NCI-H2196 (cell line): ENCODE results near the gene WWP2.
"Not testable (repeated sequence)": the region's sequence is repeated elsewhere in the genome, so short reads cannot be mapped to it uniquely, and the experiment has no call there.

Experiments
- DNase-seq: peaks from one replicate; lab custom pipeline; 2025; ENCODE audit not compliant: unreplicated experiment; lab: John Stamatoyannopoulos, UW

The WWP2 gene

GRCh38 chr16:69761983-69762813 lies at the start of gene WWP2:
WWP2 (plus strand) TSS chr16:69762332; CDS start chr16:69787011, 24,679 bp downstream.
- DNase-seq: peak; percentile 77

DNA sequence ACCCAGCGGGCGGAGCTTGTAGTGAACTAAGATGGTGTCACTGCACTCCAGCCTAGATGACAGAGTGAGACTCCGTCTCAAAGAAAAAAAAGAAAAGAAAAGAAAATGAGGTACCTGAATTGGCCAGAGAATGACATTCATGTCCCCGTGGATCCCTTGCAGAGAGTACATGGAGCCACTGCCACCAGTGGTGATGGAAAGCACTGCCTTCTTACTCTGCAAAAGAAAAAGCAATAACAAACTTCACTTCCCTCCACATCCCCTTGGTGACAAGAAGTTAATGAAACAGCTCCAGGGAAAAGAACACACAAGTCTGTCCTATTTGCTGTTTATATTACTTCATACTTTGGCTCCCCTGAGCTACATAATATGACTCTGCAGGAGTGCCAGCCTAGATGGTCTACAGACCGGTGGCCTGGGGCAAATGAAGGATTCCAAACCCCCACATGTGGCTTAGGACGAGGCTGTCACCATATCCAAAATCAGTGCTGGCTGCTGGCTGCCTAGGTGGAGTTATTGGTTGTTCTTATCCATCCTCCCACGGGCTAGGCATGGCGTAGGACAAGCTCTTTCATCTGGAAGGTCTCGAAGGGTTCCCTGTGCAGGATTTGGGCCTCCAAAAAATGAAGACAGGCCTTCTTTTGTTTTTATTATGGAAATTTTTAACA lies 49.1 kb upstream of the WWP2 start:
- DNase-seq: no peak

- DNase-seq: no peak
Measured at GRCh38 chr16:69717066-69717465, 45.1 kb upstream of the WWP2 start.

DNA sequence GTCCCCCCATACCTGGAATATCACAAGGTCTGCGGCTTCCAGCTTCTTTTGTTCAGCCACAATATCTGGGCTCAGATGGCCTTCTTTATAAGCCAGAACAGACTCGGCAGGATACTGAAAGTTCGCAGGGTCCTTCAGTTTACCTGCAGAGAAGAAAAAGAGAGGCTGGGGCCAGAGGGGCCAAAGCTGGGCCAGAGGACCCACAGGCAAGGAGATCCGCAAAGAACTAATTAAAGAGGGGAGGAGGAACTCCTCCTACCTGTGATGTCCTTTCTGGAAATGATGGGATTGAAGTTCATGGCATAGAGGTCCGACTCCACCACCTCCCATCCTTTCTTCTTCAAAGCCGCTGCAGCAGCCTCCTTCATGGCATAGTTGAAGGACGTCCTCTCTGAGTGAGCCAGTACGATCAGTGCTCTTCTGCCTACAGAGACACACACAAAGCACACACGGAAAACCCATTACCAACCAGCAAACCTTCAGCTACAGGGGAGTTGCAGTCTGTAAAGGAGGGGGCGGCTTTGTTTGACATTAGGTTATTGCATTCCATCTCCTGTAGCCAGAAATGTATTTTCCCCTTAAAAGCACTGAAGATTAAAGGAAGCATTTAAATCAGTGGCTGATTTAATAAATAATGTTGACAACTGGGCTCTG lies 43.9 kb upstream of the WWP2 start:
- no peak for DNase-seq

GRCh38 chr16:69720822-69721430 lies 41.2 kb upstream of the WWP2 start:
- DNase-seq: no peak

- DNase-seq: no peak
Measured at GRCh38 chr16:69721441-69721957, 40.6 kb upstream of the WWP2 start.

DNA sequence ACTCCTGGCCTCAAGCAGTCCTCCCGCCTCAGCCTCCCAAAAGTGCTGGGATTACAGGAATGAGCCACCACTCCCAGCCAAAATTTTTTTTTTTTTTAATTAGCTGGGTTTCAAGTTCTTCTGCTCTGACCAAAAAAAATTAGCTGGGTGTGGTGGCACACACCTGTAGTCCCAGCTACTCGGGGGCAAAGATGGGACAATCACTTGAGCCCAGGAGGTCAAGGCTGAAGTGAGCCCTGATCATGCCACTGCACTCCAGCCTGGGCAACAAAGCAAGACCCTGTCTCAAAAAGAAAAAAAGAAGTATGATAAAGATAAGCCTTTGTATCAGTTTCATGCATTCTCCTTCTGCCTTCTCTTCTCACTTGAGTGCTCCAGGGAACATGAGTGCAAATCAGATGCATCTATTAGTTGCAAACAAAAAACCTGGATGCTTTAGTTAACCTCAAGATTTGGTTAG lies 37.7 kb upstream of the WWP2 start:
- DNase-seq: no peak

GRCh38 chr16:69724981-69725479 lies 37.1 kb upstream of the WWP2 start:
- DNase-seq: no peak

- DNase-seq: no peak
Measured at GRCh38 chr16:69725480-69726312, 36.4 kb upstream of the WWP2 start.

- peak; percentile 79 for DNase-seq
Measured at GRCh38 chr16:69726313-69727060, 35.6 kb upstream of the WWP2 start, which contains the start of gene NQO1. NQO1 (minus strand) TSS chr16:69726560; CDS start chr16:69726439, 121 bp downstream.

DNA sequence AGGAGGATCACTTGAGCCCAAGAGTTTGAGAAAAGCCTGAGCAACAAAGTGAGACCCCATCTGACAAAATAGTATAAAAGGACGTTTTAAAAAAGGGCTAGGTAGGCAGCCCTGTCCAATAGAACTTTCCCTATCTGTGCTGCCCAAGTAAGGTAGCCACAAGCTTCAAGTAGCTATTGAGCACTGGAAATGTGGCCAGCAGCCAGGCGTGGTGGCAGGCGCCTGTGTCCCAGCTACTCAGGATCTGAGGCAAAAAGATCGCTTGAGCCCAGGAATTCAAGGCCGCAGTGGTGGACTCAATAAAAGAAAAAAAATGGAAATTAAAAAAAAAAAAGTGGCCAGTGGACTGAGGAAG lies 34.2 kb upstream of the WWP2 start:
- DNase-seq: peak; percentile 8

DNA sequence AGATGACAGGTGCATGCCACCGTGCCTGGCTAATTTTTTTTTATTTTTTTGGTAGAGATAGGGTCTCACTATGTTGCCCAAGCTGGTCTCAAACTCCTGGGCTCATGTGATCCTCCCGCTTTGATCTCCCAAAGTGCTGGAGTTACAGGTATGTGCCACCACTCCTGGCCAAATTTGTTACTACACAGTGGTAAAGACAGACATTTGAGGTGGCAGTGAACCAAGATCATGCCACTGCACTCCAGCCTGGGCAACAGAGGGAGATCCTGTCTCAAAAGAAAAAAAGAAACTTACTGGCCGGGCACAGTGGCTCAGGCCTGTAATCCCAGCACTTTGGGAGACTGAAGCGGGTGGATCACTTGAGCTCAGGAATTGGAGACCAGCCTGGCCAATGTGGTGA lies 33.1 kb upstream of the WWP2 start:
- DNase-seq: not testable (repeated sequence)

- not testable (repeated sequence) for DNase-seq
Measured at GRCh38 chr16:69731280-69731679, 30.9 kb upstream of the WWP2 start.

DNA sequence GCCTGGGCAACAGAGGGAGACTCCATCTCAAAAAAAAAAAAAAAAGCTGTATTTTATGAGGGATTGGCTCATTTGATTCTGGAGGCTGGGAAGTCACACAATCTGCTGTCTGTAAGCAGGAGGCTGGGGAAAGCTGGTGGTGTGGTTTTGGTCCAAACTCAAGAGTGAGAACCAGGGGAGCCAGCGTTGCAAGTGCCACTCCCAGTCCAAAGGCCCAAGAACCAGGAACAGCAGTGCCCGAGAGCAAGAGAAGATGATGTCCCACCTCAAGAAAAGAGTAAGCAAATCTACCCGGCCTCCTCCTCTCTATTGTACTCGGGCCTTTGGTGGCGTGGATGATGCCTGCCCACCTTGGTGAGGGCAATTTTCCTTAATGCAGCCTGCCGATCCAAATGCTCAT lies 30.0 kb upstream of the WWP2 start:
- DNase-seq: no peak

- no peak for DNase-seq
Measured at GRCh38 chr16:69741519-69741918, 20.6 kb upstream of the WWP2 start.

DNA sequence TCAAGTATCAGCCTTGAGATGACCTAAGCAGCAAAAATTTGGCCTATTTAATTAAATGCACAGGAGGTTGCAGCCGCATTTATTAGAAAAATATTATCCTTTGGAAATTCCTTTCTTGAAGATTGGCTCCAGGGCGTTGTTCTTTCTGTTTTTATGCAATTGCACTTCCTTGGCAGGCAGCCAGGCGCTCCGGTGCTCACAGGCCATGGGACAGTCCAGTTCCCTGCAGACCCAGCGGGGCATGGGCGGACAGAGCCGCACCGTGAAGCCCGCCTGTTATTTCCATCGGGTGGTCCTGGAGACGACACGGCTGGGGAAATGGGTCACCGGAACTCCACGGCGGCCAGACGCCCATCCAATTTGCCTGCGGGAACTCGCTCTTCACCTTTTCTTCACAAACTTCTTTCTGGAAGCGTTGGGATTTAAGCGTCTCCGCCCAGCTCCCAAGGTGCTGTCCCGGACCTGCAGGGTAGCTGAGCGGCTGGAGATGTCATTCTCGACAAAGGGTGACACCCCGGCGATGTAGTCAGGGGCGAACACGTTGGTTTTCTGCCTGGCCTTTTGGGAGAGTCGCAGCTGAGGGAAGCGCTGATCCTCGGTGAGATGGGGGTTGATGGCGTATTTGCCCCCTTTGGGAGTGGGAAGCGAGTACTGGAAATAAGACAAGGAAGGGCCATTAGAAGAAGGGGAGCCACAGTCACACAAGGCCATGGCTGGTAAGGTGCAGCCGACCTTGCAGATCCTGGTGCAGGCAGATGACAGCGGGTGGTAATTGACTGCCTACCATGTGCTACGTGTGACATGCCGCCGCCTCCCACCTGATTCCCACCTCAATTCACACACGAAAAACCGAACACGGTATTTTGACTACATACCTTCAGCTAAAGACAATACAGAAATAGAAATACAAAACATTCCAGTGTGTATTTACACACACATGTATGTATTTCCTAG lies 19.9 kb upstream of the WWP2 start:
- peak; percentile 14 for DNase-seq

- no peak for DNase-seq
Measured at GRCh38 chr16:69744363-69745231, 17.5 kb upstream of the WWP2 start.
